COR-L47 (cell line): ENCODE measurements around the gene TRIM46.
"Not testable (repeated sequence)": the region's sequence is repeated elsewhere in the genome, so short reads cannot be mapped to it uniquely, and the experiment has no call there.

ENCODE experiments used
- DNase-seq: peaks from one replicate; lab custom pipeline; 2025; lab: John Stamatoyannopoulos, UW

The TRIM46 gene

DNA sequence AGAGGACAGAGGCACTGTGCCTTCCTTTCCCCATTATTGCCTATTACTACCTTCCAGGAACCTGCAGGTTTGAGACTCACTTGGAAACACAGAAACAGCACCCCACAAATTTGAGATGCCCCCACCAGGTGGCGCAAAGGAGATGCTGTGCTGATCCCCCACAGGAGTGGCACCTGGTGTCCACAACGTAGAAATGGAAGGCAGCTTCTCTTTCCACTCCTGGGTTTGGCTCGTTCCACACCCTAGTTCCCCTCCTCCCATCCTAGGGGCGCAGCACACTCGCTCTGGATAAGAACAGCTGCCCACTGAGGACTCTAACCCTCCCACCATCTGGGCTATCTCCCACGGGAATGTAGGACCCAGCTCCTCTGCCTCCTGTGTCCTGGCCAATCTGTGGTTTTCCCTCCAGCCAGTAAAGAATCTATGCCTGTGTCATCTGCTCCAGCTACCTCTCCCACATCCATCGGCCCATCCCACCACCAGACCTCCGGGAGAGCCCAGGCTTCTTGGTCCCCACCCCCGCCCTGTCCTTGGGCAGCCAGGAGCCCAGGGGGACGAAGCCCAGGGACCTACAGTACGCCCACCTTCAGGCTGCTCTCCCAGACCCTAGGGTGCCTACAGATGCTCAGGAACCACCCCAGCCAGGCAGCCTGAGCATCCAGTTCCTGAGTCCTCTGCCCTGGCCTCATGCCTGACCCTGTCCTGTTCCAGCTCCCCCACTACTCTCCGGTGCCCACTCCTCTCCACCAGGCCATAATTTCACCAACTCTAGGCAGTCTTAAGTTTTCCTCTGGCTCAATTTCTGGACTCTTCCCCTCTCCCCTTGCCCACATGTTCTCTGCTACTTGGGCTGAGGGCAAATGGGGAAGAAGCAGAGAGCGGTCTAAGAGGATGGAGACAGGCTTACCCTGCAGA lies 33.5 kb downstream of the TRIM46 start:
- peak; percentile 80 for DNase-seq

DNA sequence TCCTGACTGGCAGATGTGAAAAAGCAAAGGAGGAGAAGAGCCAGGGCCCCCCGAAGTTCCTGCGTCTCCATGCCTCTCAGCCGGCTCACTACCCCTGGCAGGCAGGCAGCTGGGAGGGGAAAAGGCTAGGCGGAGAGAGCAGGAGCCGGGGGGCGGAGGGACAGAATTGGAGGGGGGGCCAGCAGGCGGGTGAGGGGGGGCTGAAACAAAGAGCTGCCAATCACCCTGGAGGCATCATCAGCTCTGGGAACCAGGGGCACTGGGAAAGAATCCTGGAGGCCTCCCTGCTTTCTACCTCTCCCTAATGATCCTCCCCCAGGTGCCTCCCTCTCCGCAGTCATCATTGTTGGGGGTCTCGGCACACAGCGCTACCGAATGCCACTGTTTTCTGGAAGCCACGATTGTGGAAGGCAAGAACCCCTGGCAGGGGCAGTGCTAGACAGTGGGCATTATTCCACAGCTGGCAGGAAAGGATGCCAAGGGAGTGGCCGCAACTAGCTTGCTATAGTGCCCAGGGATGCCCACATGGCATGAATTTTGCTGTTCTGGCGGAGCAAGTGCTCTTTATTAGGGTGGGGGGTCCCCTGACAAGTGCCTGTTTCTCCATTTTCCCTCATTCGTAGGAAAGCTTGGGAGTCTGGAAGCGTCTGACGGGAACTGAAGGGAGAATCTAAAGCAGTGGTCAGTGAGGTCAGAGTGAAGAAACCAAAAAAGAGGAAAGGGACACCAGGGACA lies 34.3 kb downstream of the TRIM46 start, which contains the start of gene THBS3:
THBS3 (minus strand) TSS at position 92 of the 735 bp plus-strand sequence; CDS start at position 71, 21 bp downstream.
- DNase-seq: peak; percentile 57

GRCh38 chr1:155208541-155209311 lies 35.1 kb downstream of the TRIM46 start, which contains the start of gene MTX1:
Gene MTX1 (plus strand): TSS chr1:155208695. CDS start chr1:155208805, 110 bp downstream.
- DNase-seq: peak; percentile 73

GRCh38 chr1:155209312-155209721 lies 35.7 kb downstream of the TRIM46 start:
- no peak for DNase-seq

DNA sequence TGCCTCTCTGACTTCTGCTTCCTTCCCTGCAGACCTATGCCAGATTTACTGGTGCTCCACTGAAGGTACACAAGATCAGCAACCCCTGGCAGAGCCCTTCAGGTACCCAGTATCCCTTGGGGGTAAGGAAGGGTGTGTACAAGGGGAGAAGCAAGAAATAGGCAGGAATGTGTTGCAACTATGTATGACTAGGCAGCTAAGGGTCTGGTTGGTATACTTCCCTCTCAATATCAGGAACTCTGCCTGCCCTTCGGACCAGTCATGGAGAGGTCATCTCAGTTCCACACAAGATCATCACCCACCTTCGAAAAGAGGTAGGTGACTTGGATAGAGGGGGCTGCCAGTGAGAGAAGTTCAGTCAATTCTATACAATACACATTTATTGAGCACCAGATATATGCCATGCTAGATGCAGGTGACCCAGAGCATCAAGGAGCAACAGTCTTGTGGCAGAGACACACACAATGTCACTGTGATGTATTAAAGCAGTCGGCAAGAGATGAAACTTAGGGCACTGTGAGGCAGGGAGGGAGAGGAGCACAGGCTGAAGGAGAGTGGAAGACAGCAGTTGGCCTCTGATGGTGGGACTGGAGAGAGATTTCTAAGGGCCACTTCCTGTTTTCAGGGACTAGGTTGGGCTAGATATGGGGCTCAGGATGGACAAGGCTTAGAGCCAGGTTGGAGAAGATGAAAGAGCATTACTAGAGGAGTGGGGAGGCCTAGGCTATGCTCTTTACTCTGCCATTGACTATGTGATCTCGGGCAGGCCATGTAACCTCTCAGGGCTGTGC lies 36.9 kb downstream of the TRIM46 start:
- DNase-seq: no peak

DNA sequence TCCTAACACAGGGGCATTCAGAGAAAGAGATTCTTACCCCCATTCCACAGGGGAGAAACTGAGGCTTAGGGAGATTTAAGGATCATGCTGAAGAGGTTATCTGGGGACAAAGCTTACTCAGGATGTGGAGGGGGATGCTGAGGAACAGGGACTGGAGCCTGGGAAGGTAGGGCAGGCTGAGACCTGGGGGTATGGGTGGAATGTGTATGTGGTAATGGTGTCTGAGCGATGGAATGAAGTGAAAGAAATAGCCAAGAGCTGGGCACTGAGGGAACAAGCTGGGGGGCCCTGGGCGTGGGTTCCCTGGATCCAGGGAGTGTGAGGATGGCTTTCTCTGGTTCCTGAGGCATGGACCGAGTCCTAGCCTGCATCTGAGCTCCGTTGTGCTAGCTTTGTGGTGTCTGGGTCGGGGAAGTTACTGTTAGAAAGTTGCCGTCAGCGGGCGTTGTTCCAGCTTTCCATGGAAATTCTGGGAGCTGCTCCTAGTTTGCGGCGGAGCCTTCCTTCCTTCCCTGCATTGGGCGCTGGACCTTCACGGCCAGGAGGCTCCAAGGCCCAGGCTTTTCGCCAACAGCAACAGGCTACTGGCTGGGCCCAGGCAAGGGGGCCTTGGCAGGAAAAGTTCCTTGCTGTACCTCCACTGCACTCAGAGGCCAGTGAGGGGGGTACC lies 37.9 kb downstream of the TRIM46 start:
- not testable (repeated sequence) for DNase-seq

- not testable (repeated sequence) for DNase-seq
Observed at GRCh38 chr1:155212051-155212440, 38.4 kb downstream of the TRIM46 start.

- DNase-seq: not testable (repeated sequence)
Observed at GRCh38 chr1:155214702-155215101, 41.1 kb downstream of the TRIM46 start.

- DNase-seq: peak; percentile 6
Observed at GRCh38 chr1:155218854-155219591, 45.4 kb downstream of the TRIM46 start.

DNA sequence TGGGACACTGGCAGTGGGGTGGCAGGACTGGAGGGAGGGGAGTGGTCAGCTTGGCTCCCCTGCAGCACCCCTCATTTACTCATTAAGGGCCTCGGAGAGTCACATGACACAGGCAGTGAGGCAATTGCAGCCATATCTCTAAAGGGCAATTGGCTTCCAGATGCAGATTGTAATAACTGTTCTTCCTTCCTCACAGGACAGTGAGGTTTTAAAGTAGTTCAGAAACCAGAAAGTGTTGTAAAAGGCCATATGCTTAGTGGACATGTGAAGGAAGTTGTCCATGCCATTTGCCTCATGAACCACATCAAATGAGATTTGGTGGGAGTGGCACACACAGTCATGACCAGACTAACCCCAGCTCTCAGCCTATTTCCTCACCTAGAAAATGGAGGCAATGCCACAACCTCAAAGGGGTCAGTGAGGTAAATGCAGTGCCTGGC lies 46.0 kb downstream of the TRIM46 start:
- no peak for DNase-seq

DNA sequence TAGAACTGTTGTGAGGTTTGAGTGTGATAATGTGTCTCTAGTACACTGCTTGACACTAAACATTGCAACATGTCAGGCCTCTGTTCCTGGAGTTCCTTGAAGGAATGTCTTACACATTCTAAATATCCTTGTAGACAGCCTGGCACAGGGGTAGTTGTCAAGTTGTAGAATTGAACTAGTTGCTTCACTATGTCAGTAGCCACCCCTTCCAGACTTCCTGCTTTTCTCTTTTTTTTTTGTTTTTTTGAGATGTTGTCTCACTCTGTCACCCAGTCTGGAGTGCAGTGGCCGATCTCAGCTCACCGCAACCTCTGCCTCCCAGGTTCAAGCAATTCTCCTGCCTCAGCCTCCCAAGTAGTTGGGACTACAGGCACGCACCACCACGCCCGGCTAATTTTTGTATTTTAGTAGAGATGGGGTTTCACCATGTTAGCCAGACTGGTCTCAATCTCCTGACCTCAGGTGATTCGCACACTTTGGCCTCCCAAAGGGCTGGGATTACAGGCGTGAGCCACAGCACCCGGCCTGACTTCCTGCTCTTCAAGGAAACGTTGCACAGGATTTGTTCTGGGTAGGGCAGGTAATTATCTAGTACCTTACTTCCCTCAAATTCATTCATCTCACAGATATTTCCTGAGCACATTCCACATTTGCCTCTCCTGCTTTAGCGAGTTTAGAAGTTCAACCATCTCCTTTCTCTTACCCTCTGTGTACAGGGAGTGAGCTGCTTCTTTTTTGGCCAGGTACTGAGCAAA lies 46.7 kb downstream of the TRIM46 start:
- not testable (repeated sequence) for DNase-seq

DNA sequence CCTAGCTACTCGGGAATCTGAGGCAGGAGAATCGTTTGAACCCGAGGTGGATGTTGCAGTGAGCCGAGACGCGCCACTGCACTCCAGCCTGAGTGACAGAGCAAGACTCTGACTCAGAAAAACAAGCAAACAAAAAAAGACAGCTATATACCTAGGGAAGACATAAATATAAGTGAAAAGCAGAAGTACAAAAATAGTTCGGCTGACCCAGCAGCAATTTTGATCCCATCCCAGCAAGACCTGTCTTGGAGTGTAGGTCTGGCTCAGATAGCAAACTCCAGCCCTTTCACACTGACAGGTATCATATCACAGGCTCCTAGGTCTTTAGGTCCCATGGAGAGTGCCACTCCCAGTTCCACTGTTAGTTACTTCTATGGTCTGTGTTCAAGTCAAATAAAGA lies 49.4 kb downstream of the TRIM46 start:
- no peak for DNase-seq

GRCh38 chr1:155225404-155225759 lies 51.7 kb downstream of the TRIM46 start:
- DNase-seq: not testable (repeated sequence)

GRCh38 chr1:155226188-155226909 lies 52.7 kb downstream of the TRIM46 start:
- peak; percentile 84 for DNase-seq

DNA sequence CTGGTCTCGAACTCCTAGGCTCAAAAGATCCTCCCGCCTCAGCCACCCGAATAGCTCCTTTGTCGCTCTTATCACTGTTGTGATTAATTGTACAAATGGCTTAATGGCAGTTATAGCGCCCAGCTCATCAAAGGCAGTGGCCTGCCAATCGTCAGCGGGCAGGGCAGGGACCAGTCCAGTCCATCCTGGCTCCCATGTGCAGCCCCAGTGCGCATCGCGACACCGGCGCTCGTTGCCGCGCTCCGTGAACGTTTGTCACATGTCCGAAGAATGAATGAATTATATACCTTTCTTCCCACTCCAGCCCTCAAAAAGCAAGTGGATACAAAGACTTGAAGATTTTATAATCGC lies 53.2 kb downstream of the TRIM46 start:
- peak; percentile 54 for DNase-seq

DNA sequence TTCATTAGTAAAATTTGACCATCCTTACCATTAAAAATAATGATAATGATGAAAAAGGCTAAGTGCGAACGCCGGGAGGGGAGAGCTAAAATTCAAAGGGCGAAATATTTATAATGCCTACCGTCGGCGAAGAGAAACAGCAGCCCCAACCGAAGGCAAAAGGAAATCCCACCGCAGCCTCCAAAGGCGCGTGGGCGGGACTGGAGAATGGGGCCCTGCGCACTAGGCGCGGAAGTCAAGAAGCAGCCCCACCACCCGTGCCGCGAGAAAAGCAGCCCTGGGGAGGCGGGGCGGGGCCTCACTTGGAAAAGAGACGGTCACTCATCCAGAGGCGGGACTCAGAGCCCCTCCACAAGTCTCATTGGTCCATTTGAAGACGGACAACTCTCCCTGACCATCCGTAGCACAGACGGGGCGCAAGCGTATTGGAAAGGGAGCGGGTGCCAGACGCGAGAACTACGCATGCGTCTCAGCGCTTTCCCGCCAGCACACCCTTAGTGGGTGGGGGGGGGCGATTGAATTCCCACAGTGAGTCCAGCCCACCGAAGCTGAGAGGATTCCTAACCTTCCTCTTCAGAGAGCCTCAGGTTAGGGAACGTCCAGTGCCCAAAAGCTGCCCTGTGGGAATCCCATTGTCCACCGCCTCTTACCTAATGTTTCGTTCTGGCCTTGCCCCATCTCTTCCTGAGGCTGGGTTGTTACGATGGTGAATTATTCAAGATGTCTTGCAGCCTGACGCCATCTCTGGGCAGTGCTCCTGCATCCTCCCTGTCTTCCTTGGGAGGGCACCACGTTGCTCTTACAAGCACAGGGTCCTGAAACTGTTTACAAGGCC lies 53.8 kb downstream of the TRIM46 start:
- DNase-seq: peak; percentile 99

- no peak for DNase-seq
Observed at GRCh38 chr1:155228096-155228427, 54.4 kb downstream of the TRIM46 start.

DNA sequence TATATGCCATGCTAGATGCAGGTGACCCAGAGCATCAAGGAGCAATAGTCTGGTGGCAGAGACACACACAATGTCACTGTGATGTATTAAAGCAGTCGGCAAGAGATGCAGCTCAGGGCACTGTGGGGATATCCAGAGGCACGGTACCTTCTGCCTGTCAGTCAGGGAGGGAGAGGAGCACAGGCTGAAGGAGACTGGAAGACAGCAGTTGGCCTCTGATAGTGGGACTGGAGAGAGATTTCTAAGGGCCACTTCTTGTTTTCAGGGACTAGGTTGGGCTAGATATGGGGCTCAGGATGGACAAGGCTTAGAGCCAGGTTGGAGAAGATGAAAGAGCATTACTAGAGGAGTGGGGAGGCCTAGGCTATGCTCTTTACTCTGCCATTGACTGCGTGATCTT lies 57.7 kb downstream of the TRIM46 start:
- DNase-seq: not testable (repeated sequence)
